IPS-15b (cell line): Measurements from ENCODE around the gene SLC24A4.

Experiments
- H3K27me3 ChIP-seq: one replicate; pipeline ENCODE4 v1.6.1; 2013; ENCODE audit warnings: low read length; ENCODE audit not compliant: control insufficient read depth, insufficient read depth
- H3K36me3 ChIP-seq: one replicate; pipeline ENCODE4 v1.6.1; 2013; ENCODE audit warnings: low read length; ENCODE audit not compliant: control insufficient read depth, insufficient read depth
- H3K4me1 ChIP-seq: one replicate; pipeline ENCODE4 v1.6.1; 2013; ENCODE audit warnings: mild to moderate bottlenecking, low read length; ENCODE audit not compliant: control insufficient read depth, insufficient read depth
- H3K4me3 ChIP-seq: one replicate; pipeline ENCODE4 v1.5.1; 2013; ENCODE audit warnings: low read depth, low read length
- H3K9ac ChIP-seq: one replicate; pipeline ENCODE4 v1.6.1; 2013; ENCODE audit warnings: low read depth, mild to moderate bottlenecking, low read length
- H3K9me3 ChIP-seq: one replicate; pipeline ENCODE4 v1.6.1; 2013; ENCODE audit warnings: mild to moderate bottlenecking, low read length; ENCODE audit not compliant: control insufficient read depth, insufficient read depth

The SLC24A4 gene

DNA sequence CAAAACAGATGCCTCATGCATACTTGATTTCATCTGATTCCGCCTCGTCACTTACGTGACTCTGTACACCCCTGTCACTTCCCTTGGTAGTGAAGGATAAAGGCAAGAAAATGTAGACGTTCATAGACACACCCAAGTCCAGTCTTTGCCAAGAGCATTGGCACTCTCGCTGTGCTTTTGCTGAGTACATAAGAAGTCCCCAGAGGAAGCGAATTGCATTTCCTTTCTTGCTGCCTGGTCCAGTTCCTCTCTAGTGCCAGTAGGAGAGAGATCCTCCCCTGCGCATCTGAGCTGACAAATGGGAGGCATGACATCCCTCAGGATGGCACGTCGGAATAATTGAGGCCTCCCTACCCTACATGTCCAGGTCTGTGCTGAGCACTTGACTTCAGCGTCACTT is 169.3 kb downstream of the SLC24A4 start:
- Histone ChIP-seq H3K27me3 (no peaks in the 10 kb centered on the region), H3K4me1 (no peaks in the 10 kb centered on the region), H3K36me3 (no peaks in the 10 kb centered on the region), H3K9me3 (no peaks in the 10 kb centered on the region), H3K9ac (no peak overlapping the region), H3K4me3 (no peak overlapping the region)

GRCh38 chr14:92493024-92493423 is 170.1 kb downstream of the SLC24A4 start:
- Histone ChIP-seq H3K9ac (no peak overlapping the region), H3K27me3 (no peaks in the 10 kb centered on the region), H3K9me3 (no peaks in the 10 kb centered on the region), H3K4me1 (no peaks in the 10 kb centered on the region), H3K36me3 (no peaks in the 10 kb centered on the region), H3K4me3 (no peak overlapping the region)

DNA sequence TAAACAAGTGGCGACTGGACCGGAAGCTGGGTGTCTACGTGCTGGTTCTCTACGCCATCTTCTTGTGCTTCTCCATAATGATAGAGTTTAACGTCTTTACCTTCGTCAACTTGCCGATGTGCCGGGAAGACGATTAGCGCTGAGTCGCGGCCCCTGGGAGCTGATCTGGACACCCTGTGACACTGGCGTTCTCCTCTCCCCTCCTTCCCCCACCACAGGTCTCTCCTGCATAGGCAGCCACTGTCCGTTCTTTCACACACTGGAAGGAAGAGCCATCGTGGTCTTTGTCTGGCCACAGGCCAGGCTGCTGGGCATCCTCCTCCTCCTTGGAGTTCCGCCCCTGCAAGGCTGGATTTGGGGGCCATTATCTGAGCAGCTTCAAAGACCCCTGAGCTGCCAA is 170.5 kb downstream of the SLC24A4 start:
- no peaks in the 10 kb centered on the region for H3K9me3 ChIP-seq
- H3K36me3 ChIP-seq, result no peaks in the 10 kb centered on the region
- H3K9ac ChIP-seq, result no peak overlapping the region
- no peaks in the 10 kb centered on the region for H3K27me3 ChIP-seq
- H3K4me1 ChIP-seq, result no peaks in the 10 kb centered on the region
- no peak overlapping the region for H3K4me3 ChIP-seq

DNA sequence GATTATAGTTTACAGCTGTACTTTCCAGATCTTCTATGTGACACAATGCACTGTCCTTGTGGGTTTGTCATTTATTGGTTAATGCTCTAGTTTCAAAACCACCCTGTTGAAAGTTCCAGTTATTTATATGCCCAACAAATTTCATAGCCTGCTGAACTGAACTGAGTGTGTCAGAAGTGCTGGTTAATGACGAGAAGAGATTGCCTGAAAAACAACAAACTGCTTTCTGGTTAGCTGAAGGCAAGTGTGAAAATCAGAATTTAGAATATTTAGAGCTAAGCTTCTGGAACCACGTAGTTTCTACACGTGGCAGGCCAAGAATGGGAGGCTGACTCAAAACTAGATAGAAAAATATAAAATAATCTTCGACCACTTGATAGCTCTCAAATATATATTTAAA is 171.5 kb downstream of the SLC24A4 start:
- no peak overlapping the region for H3K4me3 ChIP-seq
- H3K9me3 ChIP-seq, result no peaks in the 10 kb centered on the region
- no peaks in the 10 kb centered on the region for H3K4me1 ChIP-seq
- no peaks in the 10 kb centered on the region for H3K36me3 ChIP-seq
- no peak overlapping the region for H3K9ac ChIP-seq
- no peaks in the 10 kb centered on the region for H3K27me3 ChIP-seq

DNA sequence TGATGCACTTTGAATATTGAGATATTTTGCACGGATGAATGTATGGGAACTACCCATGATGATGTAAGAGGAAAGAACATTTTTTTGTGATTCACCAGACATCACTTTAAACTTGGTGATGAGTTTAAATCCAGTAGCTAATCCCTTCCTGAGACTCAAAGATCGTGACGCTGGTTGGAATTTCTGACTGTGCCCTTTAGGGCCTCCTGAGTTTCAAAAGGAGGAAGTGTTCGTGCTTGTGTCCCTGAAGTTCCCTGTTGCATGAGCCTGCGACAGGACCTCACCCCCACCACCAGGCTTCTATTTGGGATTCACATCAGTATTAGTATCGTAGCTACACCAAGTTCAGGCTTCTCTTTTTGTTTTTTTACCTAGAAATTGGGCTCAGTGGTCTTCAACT is 172.1 kb downstream of the SLC24A4 start:
- H3K9ac ChIP-seq, result no peak overlapping the region
- no peak overlapping the region for H3K4me3 ChIP-seq
- H3K9me3 ChIP-seq, result no peaks in the 10 kb centered on the region
- H3K4me1 ChIP-seq, result no peaks in the 10 kb centered on the region
- no peaks in the 10 kb centered on the region for H3K36me3 ChIP-seq
- no peaks in the 10 kb centered on the region for H3K27me3 ChIP-seq

DNA sequence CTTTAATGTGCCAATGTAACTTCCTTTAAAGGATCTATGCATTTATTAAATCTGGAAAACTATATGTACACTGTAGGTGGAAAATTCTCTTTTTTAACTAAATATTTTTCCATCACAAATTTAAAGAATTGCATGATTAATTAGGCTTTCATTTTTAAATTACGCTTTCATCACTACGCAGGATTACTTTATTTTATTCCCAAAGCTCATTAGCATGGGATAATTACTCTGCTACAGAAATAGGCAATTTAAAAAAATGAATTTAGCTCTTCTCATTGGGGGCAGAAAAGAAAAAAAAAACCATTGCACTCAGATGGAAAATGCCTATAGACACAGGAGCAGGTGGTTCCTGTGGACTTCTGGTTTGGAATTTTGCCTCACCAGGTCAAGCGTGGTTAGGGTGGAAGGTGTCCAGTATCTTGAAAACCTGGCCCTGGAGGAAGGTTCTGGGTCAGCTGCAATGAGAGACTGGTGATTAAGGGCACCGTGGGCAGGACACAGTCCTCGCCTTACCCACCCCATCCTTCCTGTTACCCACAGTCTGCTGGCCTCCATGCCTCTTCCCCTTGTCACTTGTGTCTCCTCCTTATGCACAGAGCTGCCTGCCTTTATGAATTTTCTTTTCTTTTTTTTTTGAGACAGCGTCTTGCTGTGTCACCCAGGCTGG is 173.4 kb downstream of the SLC24A4 start:
- H3K9ac ChIP-seq, result no peak overlapping the region
- H3K9me3 ChIP-seq, result no peaks in the 10 kb centered on the region
- H3K4me3 ChIP-seq, result no peak overlapping the region
- no peaks in the 10 kb centered on the region for H3K36me3 ChIP-seq
- no peaks in the 10 kb centered on the region for H3K4me1 ChIP-seq
- no peaks in the 10 kb centered on the region for H3K27me3 ChIP-seq

GRCh38 chr14:92497391-92497790 is 174.4 kb downstream of the SLC24A4 start:
- H3K36me3 ChIP-seq, result no peaks in the 10 kb centered on the region
- H3K27me3 ChIP-seq, result no peaks in the 10 kb centered on the region
- no peaks in the 10 kb centered on the region for H3K9me3 ChIP-seq
- H3K4me3 ChIP-seq, result no peak overlapping the region
- no peak overlapping the region for H3K9ac ChIP-seq
- H3K4me1 ChIP-seq, result no peaks in the 10 kb centered on the region

GRCh38 chr14:92499234-92499633 is 176.3 kb downstream of the SLC24A4 start:
- no peaks in the 10 kb centered on the region for H3K4me1 ChIP-seq

DNA sequence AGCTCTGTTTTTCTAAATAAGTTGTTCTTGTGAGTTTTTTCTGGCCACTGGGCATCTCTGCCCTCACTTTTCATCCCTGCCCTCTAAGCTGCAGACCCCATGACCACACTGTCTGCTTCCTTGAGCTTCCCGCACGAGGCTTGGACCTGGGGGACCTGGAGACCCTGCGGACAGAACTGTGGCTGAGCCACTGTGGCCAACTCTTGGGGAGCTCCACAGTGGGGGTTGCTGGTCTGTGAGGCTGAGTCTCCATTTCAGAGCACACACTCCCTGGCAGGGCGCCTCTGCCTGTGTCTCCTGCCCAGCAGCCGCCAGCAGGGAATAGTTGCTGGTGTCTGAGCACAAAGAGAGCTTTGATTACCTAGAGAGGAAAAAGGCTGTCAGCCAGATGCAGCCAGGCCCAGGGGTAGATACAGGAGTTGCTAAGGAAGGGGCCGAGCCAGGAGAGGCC is 177.6 kb downstream of the SLC24A4 start:
- Histone ChIP-seq H3K4me3 (no peak overlapping the region), H3K9ac (no peak overlapping the region), H3K9me3 (no peaks in the 10 kb centered on the region), H3K36me3 (no peaks in the 10 kb centered on the region), H3K4me1 (no peaks in the 10 kb centered on the region), H3K27me3 (no peaks in the 10 kb centered on the region)

More at GRCh38 chr14:92499234-92499633, 176.3 kb downstream of the SLC24A4 start:
- H3K36me3 ChIP-seq, result no peaks in the 10 kb centered on the region
- H3K9ac ChIP-seq, result no peak overlapping the region
- no peaks in the 10 kb centered on the region for H3K27me3 ChIP-seq
- H3K4me3 ChIP-seq, result no peak overlapping the region
- no peaks in the 10 kb centered on the region for H3K9me3 ChIP-seq

DNA sequence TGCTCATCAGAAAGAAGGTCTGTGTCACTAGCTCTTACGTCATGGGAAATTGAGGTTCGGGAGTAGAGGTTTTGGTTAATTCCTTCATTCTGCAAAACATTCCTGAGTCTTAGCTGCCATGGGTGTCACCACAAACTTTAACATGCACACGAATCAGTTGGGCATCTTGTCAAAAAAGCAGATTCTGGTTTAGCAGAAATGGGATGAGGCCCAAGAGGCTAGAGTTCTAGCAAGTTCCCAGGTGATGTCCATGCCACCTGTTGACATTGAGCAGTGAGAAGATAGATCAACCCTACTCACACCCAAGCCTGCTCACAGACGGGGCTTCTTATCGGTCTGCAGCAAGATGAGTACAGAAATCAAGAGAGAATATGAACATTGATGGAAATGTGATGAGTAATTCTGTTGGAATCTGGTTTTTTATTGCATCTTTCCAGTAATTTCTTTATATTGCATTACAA is 179.0 kb downstream of the SLC24A4 start:
- no peak overlapping the region for H3K9ac ChIP-seq
- no peaks in the 10 kb centered on the region for H3K9me3 ChIP-seq
- no peaks in the 10 kb centered on the region for H3K36me3 ChIP-seq
- H3K4me1 ChIP-seq, result no peaks in the 10 kb centered on the region
- no peaks in the 10 kb centered on the region for H3K27me3 ChIP-seq
- no peak overlapping the region for H3K4me3 ChIP-seq

- no peak overlapping the region for H3K4me3 ChIP-seq
- no peak overlapping the region for H3K9ac ChIP-seq
- H3K9me3 ChIP-seq, result no peaks in the 10 kb centered on the region
- H3K27me3 ChIP-seq, result no peaks in the 10 kb centered on the region
- no peaks in the 10 kb centered on the region for H3K36me3 ChIP-seq
- H3K4me1 ChIP-seq, result no peaks in the 10 kb centered on the region
These were observed 179.7 kb downstream of the SLC24A4 start for GRCh38 chr14:92502541-92503286.
